SK-N-SH (cell line): ENCODE results near the gene PUSL1.

Experiments
- CTCF ChIP-seq: fragments of 200-600 bp; sonication (generic); IDR thresholded peaks from 2 replicates; pipeline ENCODE4 v1.6.1; 2017; ENCODE audit warnings: antibody characterized with exemption, mild to moderate bottlenecking, moderate library complexity
- IRF3 ChIP-seq: fragments of 150-350 bp; IDR thresholded peaks from 2 replicates; pipeline ENCODE4 v1.6.1; 2016; ENCODE audit warnings: mild to moderate bottlenecking, low read depth, low read length
- NFIC ChIP-seq: IDR thresholded peaks from 2 replicates; pipeline ENCODE4 v1.4.0; 2012; ENCODE audit warnings: borderline replicate concordance
- NRF1 ChIP-seq: IDR thresholded peaks from 2 replicates; pipeline ENCODE4 v1.6.1; 2012; ENCODE audit warnings: low read depth, mild to moderate bottlenecking, low read length
- POLR2AphosphoS5 ChIP-seq: IDR thresholded peaks from 2 replicates; pipeline ENCODE4 v1.6.1; 2012; ENCODE audit warnings: low read depth, low read length
- RAD21 ChIP-seq: IDR thresholded peaks from 2 replicates; pipeline ENCODE4 v1.6.1; 2012; ENCODE audit warnings: mild to moderate bottlenecking, low read length
- USF1 ChIP-seq: IDR thresholded peaks from 2 replicates; pipeline ENCODE4 v1.4.0; 2012; ENCODE audit warnings: low read depth, borderline replicate concordance
- TF ChIP-seq, protein P1 (sequence below): IDR thresholded peaks from 2 replicates; pipeline ENCODE4 v1.4.0; 2012; ENCODE audit warnings: low read depth

DNA sequence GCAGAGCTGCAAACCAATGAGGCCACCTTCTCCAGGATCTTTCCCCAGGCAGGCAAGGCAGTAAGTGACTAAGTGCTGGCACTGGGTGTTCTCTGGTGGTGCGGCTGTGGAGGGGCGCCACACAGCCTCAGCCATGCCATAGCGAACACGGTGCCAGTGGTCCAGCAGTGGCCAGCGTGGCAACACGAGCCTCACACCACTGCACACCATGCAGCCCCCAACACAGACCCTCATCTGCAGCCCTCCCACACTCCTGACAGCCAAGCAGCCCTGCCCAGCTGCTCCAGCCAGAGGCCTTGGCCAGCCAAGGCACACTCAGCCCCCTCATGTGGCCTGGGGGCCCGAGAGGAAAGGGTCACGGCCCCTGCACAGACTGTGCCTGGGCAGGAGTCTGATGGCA, 13.1 kb downstream of the PUSL1 start:
- TF ChIP-seq CTCF (no peak), RAD21 (no peak), USF1 (no peak), IRF3 (no peak), POLR2AphosphoS5 (no peak), NRF1 (no peak), NFIC (no peak)
- TF ChIP-seq, protein P1, sequence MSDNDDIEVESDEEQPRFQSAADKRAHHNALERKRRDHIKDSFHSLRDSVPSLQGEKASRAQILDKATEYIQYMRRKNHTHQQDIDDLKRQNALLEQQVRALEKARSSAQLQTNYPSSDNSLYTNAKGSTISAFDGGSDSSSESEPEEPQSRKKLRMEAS: no peak
